DOHH2 (cell line): ENCODE measurements around the gene BST2.

ENCODE experiments used
- H3F3A ChIP-seq: fragments of 200-600 bp; sonication (generic), shearing (Covaris generic); 2 replicates; pipeline ENCODE4 v1.6.0; 2016; ENCODE audit warnings: antibody characterized with exemption, mild to moderate bottlenecking; ENCODE audit not compliant: control insufficient read depth, insufficient read depth
- H3K27ac ChIP-seq: fragments of 200-600 bp; sonication (generic); 2 replicates; pipeline ENCODE4 v1.5.1; 2014; ENCODE audit warnings: low read depth, mild to moderate bottlenecking, low read length, moderate library complexity
- H3K27me3 ChIP-seq: fragments of 200-600 bp; sonication (generic); 2 replicates; pipeline ENCODE4 v1.6.1; 2014; ENCODE audit warnings: mild to moderate bottlenecking, low read length, mixed read lengths; ENCODE audit not compliant: control insufficient read depth
- H3K36me3 ChIP-seq: fragments of 200-600 bp; sonication (generic); 2 replicates; pipeline ENCODE4 v1.6.1; 2014; ENCODE audit warnings: mild to moderate bottlenecking, low read length, moderate library complexity, mixed read lengths; ENCODE audit not compliant: control insufficient read depth
- H3K4me1 ChIP-seq: fragments of 200-600 bp; sonication (generic); 2 replicates; pipeline ENCODE4 v1.6.1; 2014; ENCODE audit warnings: mild to moderate bottlenecking, low read length, mixed read lengths; ENCODE audit not compliant: control insufficient read depth
- H3K4me2 ChIP-seq: fragments of 200-600 bp; sonication (generic); 2 replicates; pipeline ENCODE4 v1.6.0; 2014; ENCODE audit warnings: mild to moderate bottlenecking, low read length, moderate library complexity
- H3K4me3 ChIP-seq: fragments of 200-600 bp; sonication (generic); 2 replicates; pipeline ENCODE4 v1.5.1; 2014; ENCODE audit warnings: mild to moderate bottlenecking, low read length, mixed read lengths
- H3K79me2 ChIP-seq: fragments of 200-600 bp; sonication (generic); 2 replicates; pipeline ENCODE4 v1.6.1; 2014; ENCODE audit warnings: mild to moderate bottlenecking, low read length, mixed read lengths; ENCODE audit not compliant: control insufficient read depth
- H3K9me2 ChIP-seq: fragments of 200-600 bp; sonication (generic); replicated peaks from 2 replicates; pipeline ENCODE4 v1.6.1; 2014; ENCODE audit warnings: mild to moderate bottlenecking, low read length, mixed read lengths; ENCODE audit not compliant: control insufficient read depth
- H3K9me3 ChIP-seq: fragments of 200-600 bp; sonication (generic); 2 replicates; pipeline ENCODE4 v1.6.1; 2014; ENCODE audit warnings: antibody characterized with exemption, low read length, mixed read lengths; ENCODE audit not compliant: control insufficient read depth, insufficient read depth
- H4K20me1 ChIP-seq: fragments of 200-600 bp; sonication (generic); 2 replicates; pipeline ENCODE4 v1.6.0; 2014; ENCODE audit warnings: low read depth, mild to moderate bottlenecking, antibody characterized with exemption, low read length, moderate library complexity; ENCODE audit not compliant: control insufficient read depth, insufficient read depth
- EZH2phosphoT487 ChIP-seq: fragments of 200-600 bp; sonication (generic); IDR thresholded peaks from 2 replicates; pipeline ENCODE4 v1.6.1; 2017; ENCODE audit warnings: borderline replicate concordance, mild to moderate bottlenecking, antibody characterized with exemption, low read length, moderate library complexity, mixed read lengths
- TF ChIP-seq, protein P1 (sequence below): fragments of 200-600 bp; sonication (generic); IDR thresholded peaks from one replicate; pipeline ENCODE4 v1.5.1; 2014; ENCODE audit warnings: antibody characterized with exemption, mild to moderate bottlenecking, low read depth, low read length; ENCODE audit not compliant: poor library complexity, severe bottlenecking

The BST2 gene

DNA sequence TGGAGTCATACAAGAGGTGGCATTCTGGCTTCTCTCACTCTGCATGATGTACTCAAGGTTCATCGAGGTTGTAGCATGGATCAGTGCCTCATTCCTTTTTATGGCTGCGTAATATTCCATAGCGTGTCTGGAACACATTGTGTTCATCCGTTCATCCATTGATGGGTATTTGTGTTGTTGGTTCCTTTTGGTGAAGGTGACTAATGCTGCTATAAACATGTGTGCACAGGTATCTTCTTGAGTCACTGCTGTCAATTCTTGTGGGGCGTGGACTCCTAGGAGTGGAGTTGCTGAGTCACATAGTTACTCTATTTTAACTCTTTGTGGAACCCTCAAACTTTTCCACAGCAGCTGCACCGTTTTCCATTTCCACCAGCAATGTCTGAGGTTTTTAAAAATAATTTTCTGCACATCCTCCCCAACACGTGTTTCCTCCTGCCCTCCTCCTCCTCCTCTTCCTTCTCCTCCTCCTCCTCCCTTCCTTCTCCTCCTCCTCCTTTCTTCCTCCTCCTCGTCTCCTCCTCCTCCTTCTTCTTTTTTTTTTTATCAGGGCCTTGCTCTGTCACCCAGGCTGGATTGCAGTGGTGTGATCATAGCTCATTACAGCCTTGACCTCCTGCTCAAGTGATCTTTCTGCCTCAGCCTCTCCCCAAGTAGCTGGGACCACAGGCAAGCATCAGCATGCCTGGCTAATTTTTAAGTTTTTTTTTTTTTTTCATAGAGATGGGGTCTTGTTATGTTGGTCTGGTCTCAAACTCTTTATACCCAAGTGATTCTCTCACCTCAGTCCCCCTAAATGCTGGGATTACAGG lies 45.0 kb upstream of the BST2 start:
- Histone ChIP-seq H3K27ac (peak overlapping the region; percentile 29), H4K20me1 (no peaks in the 10 kb centered on the region), H3K27me3 (peaks cover 21% of the 10 kb centered on the region), H3K9me3 (no peaks in the 10 kb centered on the region), H3K9me2 (no peaks in the 10 kb centered on the region), H3K4me1 (peaks cover 36% of the 10 kb centered on the region), H3K79me2 (no peaks in the 10 kb centered on the region), H3K4me3 (peak overlapping the region; percentile 38), H3K36me3 (no peaks in the 10 kb centered on the region), H3K4me2 (peak overlapping the region; percentile 49), H3F3A (peaks cover 22% of the 10 kb centered on the region)
- no peak for TF ChIP-seq EZH2phosphoT487
- TF ChIP-seq, protein P1, sequence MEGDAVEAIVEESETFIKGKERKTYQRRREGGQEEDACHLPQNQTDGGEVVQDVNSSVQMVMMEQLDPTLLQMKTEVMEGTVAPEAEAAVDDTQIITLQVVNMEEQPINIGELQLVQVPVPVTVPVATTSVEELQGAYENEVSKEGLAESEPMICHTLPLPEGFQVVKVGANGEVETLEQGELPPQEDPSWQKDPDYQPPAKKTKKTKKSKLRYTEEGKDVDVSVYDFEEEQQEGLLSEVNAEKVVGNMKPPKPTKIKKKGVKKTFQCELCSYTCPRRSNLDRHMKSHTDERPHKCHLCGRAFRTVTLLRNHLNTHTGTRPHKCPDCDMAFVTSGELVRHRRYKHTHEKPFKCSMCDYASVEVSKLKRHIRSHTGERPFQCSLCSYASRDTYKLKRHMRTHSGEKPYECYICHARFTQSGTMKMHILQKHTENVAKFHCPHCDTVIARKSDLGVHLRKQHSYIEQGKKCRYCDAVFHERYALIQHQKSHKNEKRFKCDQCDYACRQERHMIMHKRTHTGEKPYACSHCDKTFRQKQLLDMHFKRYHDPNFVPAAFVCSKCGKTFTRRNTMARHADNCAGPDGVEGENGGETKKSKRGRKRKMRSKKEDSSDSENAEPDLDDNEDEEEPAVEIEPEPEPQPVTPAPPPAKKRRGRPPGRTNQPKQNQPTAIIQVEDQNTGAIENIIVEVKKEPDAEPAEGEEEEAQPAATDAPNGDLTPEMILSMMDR, result no peak

DNA sequence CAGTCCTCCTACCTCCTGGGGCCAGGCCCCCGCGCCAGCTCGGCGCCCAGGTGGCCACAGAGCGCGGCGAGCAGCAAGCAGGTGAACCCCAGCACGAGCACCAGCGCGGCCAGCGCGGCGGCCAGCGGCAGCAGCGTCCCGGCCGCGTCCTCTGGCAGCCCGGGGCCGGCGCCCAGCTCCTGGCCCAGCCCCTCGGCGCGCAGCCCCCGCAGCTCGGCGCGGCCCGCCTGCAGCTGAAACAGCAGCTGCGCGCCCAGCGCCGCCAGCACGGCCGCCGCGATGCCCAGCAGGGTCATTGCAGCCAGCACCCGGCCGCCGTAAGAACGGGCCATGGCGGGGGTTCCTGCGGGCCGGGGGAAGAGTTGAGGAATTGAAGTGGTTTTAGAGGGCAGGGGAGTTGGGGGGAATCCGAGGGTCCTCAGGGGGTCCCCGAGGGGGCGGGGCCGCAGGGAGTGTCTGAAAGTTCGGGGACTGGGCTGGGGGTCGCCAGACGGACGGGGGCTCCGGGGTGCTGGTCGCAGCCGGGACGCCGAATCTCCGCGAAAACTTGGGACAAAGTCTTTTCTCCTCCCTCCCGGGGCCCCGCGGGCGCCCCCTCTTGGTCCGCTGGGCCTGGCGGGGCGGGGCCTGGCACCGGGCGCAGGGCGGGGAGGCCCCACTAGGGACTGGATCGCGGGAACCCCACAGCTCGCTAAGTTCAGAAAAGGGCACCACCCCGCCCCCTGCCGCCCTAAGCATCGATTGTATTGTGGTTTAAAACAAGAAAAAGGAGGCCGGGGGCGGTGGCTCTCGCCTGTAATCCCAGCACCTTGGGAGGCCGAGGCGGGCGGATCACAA lies 42.9 kb upstream of the BST2 start, which contains the start of gene TMEM221:
Gene TMEM221 (minus strand): TSS at position 538 of the 837 bp plus-strand sequence. CDS start 206 bp downstream, at position 332.
- H3K4me3 ChIP-seq, result peak within 1 kb of the TSS; percentile 62
- H3F3A ChIP-seq, result peaks cover 22% of the 10 kb centered on the region
- H4K20me1 ChIP-seq, result no peaks in the 10 kb centered on the region
- H3K36me3 ChIP-seq, result no peaks in the 10 kb centered on the region
- TF ChIP-seq, protein P1, result peak; percentile 59
- 0 out of 2 replicates have a peak, but pooled peaks have one; percentile 43 for TF ChIP-seq EZH2phosphoT487
- no peak within 1 kb of the TSS for H3K27ac ChIP-seq
- peak within 1 kb of the TSS; percentile 74 for H3K4me2 ChIP-seq
- no peaks in the 10 kb centered on the region for H3K79me2 ChIP-seq
- H3K9me3 ChIP-seq, result no peaks in the 10 kb centered on the region
- H3K9me2 ChIP-seq, result no peaks in the 10 kb centered on the region
- H3K27me3 ChIP-seq, result peaks cover 23% of the 10 kb centered on the region
- peaks cover 32% of the 10 kb centered on the region for H3K4me1 ChIP-seq

DNA sequence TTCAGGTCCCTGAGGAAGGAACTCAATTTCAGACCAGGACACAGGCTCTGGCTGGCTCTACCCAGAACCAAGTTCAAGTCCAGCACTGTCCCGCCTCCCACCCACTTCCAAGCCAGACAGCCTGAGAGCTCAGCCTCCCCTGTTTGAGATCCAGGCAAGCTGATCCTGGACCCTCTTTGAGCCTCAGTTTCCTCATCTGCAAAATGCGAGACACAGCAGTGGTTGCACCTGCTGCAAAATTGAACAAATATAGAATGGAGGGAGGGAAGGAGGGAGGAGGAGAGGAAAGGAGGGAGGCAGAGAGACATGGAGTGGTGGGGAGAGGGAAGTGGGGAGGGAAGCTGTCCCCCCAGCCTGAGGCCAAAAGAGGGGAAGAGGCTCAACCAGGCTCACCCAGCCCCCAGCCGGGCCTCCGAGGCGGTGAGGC lies 42.3 kb upstream of the BST2 start:
- 0 out of 2 replicates have a peak, but pooled peaks have one; percentile 6 for TF ChIP-seq EZH2phosphoT487
- TF ChIP-seq, protein P1, result no peak
- H3K9me2 ChIP-seq, result no peaks in the 10 kb centered on the region
- H4K20me1 ChIP-seq, result no peaks in the 10 kb centered on the region
- 0 out of 2 replicates have a peak overlapping the region, but pooled peaks have one; percentile 9 for H3K4me3 ChIP-seq
- no peaks in the 10 kb centered on the region for H3K79me2 ChIP-seq
- H3K36me3 ChIP-seq, result no peaks in the 10 kb centered on the region
- peaks cover 23% of the 10 kb centered on the region for H3K27me3 ChIP-seq
- no peak overlapping the region for H3K27ac ChIP-seq
- peaks cover 21% of the 10 kb centered on the region for H3F3A ChIP-seq
- peaks cover 29% of the 10 kb centered on the region for H3K4me1 ChIP-seq
- H3K9me3 ChIP-seq, result no peaks in the 10 kb centered on the region
- peak overlapping the region; percentile 74; the same call in 1 of the 2 replicates for H3K4me2 ChIP-seq
